IMR-90 (cell line): ENCODE results near the gene UBP1. TPM values are rescaled to one million over a fixed set of nuclear protein-coding genes. Genes with fewer than 3 reads are reported as not detected.

Source experiments
- ATAC-seq: fragments of 200-7000 bp; cut with Tn5 transposase; 2 replicates; pipeline ENCODE4 v1.9.1; 2020; ENCODE audit warnings: low read depth, mild to moderate bottlenecking, moderate library complexity
- BruUV-seq: library from RNA; stranded (reverse); fragments of 400-500 nt; replicated peaks from 2 replicates; lab custom pipeline; 2021; lab: Mats Ljungman, UMichigan
- CTCF ChIA-PET: fragments of 300-600 bp; formaldehyde crosslinking; extraction: SDS; loops from one replicate; lab custom pipeline; 2021; ENCODE audit warnings: antibody characterized with exemption; lab: Yijun Ruan, JAX
- POLR2A ChIA-PET: fragments of 300-600 bp; sonication (Branson Sonifier 250); formaldehyde crosslinking; loops from one replicate; lab custom pipeline; 2022; ENCODE audit warnings: antibody characterized with exemption; ENCODE audit not compliant: unreplicated experiment; lab: Charles Lee
- DNase-seq: peaks from one replicate; pipeline ENCODE4 v3.0.0; 2013
- H2AFZ ChIP-seq: replicated peaks from 2 replicates; pipeline ENCODE3; 2013; ENCODE audit warnings: low read length, mild to moderate bottlenecking; ENCODE audit not compliant: poor library complexity
- H2AK5ac ChIP-seq: 2 replicates; pipeline ENCODE4 v1.6.1; 2013; ENCODE audit warnings: low read depth, low read length, inconsistent platforms
- H2AK9ac ChIP-seq: replicated peaks from 2 replicates; pipeline ENCODE3; 2013; ENCODE audit warnings: mild to moderate bottlenecking, low read depth, low read length, moderate library complexity; ENCODE audit not compliant: poor library complexity
- H2BK120ac ChIP-seq: 2 replicates; pipeline ENCODE4 v1.6.1; 2013; ENCODE audit warnings: low read depth, low read length, inconsistent platforms
- H2BK15ac ChIP-seq: 3 replicates; pipeline ENCODE4 v1.6.1; 2013; ENCODE audit warnings: low read depth, low read length, inconsistent platforms
- H2BK20ac ChIP-seq: 2 replicates; pipeline ENCODE4 v1.6.1; 2013; ENCODE audit warnings: low read depth, mild to moderate bottlenecking, inconsistent platforms, low read length, moderate library complexity
- H2BK5ac ChIP-seq: 2 replicates; pipeline ENCODE4 v1.6.1; 2013; ENCODE audit warnings: mild to moderate bottlenecking, low read depth, low read length, inconsistent platforms; ENCODE audit not compliant: poor library complexity, severe bottlenecking
- H3K14ac ChIP-seq: replicated peaks from 2 replicates; pipeline ENCODE4 v1.6.1; 2013; ENCODE audit warnings: low read depth, low read length, inconsistent platforms
- H3K18ac ChIP-seq: 2 replicates; pipeline ENCODE4 v1.6.1; 2013; ENCODE audit warnings: low read depth, low read length, control low read depth
- H3K23ac ChIP-seq: 2 replicates; pipeline ENCODE4 v1.6.1; 2013; ENCODE audit warnings: low read depth, low read length, inconsistent platforms
- H3K27ac ChIP-seq: 2 replicates; pipeline ENCODE4 v1.5.1; 2013; ENCODE audit warnings: mild to moderate bottlenecking, control low read depth, low read length; ENCODE audit not compliant: insufficient read depth
- H3K27me3 ChIP-seq: 2 replicates; pipeline ENCODE4 v1.6.1; 2013; ENCODE audit warnings: low read length; ENCODE audit not compliant: control insufficient read depth, insufficient read depth
- H3K36me3 ChIP-seq: 2 replicates; pipeline ENCODE4 v1.6.1; 2013; ENCODE audit warnings: low read length, mixed read lengths; ENCODE audit not compliant: control insufficient read depth, insufficient read depth
- H3K4ac ChIP-seq: 2 replicates; pipeline ENCODE4 v1.6.1; 2013; ENCODE audit warnings: low read depth, low read length, inconsistent platforms
- H3K4me1 ChIP-seq: 2 replicates; pipeline ENCODE4 v1.6.1; 2013; ENCODE audit warnings: low read length, mixed read lengths; ENCODE audit not compliant: control insufficient read depth, insufficient read depth
- H3K4me2 ChIP-seq: 2 replicates; pipeline ENCODE4 v1.6.1; 2013; ENCODE audit warnings: low read depth, mild to moderate bottlenecking, control low read depth, low read length, moderate library complexity
- H3K4me3 ChIP-seq: 2 replicates; pipeline ENCODE4 v1.5.1; 2013; ENCODE audit warnings: low read depth, mild to moderate bottlenecking, control low read depth, low read length, moderate library complexity; ENCODE audit not compliant: insufficient read depth
- H3K56ac ChIP-seq: 2 replicates; pipeline ENCODE4 v1.6.1; 2013; ENCODE audit warnings: low read length, inconsistent platforms; ENCODE audit not compliant: insufficient read depth; ENCODE audit errors: extremely low read depth
- H3K79me1 ChIP-seq, 2 experiments: 2 replicates each; pipeline ENCODE4 v1.6.1; 2013; ENCODE audit warnings: low read length in 2 of 2, inconsistent platforms in 1 of 2, low read depth in 1 of 2
- H3K9ac ChIP-seq: 2 replicates; pipeline ENCODE4 v1.6.1; 2013; ENCODE audit warnings: low read depth, low read length, control low read depth
- H3K9me1 ChIP-seq: 2 replicates; pipeline ENCODE4 v1.6.1; 2013; ENCODE audit warnings: low read length, inconsistent platforms; ENCODE audit not compliant: insufficient read depth
- H3K9me3 ChIP-seq: 2 replicates; pipeline ENCODE4 v1.6.1; 2013; ENCODE audit warnings: low read length; ENCODE audit not compliant: control insufficient read depth, insufficient read depth
- H4K20me1 ChIP-seq: 2 replicates; pipeline ENCODE4 v1.6.1; 2013; ENCODE audit warnings: low read length, inconsistent platforms; ENCODE audit not compliant: insufficient read depth
- H4K5ac ChIP-seq: 2 replicates; pipeline ENCODE4 v1.6.1; 2013; ENCODE audit warnings: mild to moderate bottlenecking, low read depth, low read length, control low read depth
- H4K8ac ChIP-seq, 2 experiments: 2 replicates each; pipeline ENCODE4 v1.6.1; 2013; ENCODE audit warnings: low read depth in 2 of 2, low read length in 2 of 2, control low read depth in 1 of 2, inconsistent platforms in 1 of 2
- H4K91ac ChIP-seq: 2 replicates; pipeline ENCODE4 v1.6.1; 2013; ENCODE audit warnings: low read depth, low read length, inconsistent platforms; ENCODE audit not compliant: insufficient read depth
- CHD1 ChIP-seq: IDR thresholded peaks from 2 replicates; pipeline ENCODE4 v1.6.1; 2012; ENCODE audit warnings: low read depth, low read length, improper control_type of control experiment
- MAFK ChIP-seq: IDR thresholded peaks from 2 replicates; pipeline ENCODE4 v1.6.1; 2012; ENCODE audit warnings: low read depth, low read length, improper control_type of control experiment
- MXI1 ChIP-seq: IDR thresholded peaks from 2 replicates; pipeline ENCODE4 v1.6.1; 2012; ENCODE audit warnings: low read depth, mild to moderate bottlenecking, low read length, moderate library complexity, borderline replicate concordance
- NFE2L2 ChIP-seq: fragments of 150-350 bp; IDR thresholded peaks from 2 replicates; pipeline ENCODE4 v1.6.1; 2016; ENCODE audit warnings: low read depth, mild to moderate bottlenecking, low read length
- POLR2A ChIP-seq: IDR thresholded peaks from 2 replicates; pipeline ENCODE4 v1.6.1; 2012; ENCODE audit warnings: mild to moderate bottlenecking, low read depth, low read length
- RAD21 ChIP-seq: IDR thresholded peaks from 2 replicates; pipeline ENCODE4 v1.6.1; 2012; ENCODE audit warnings: low read length, improper control_type of control experiment
- RCOR1 ChIP-seq: IDR thresholded peaks from 2 replicates; pipeline ENCODE4 v1.6.1; 2012; ENCODE audit warnings: mild to moderate bottlenecking, low read length, improper control_type of control experiment; ENCODE audit not compliant: insufficient replicate concordance
- USF2 ChIP-seq: fragments of 150-350 bp; IDR thresholded peaks from 2 replicates; pipeline ENCODE4 v1.6.1; 2017; ENCODE audit warnings: mild to moderate bottlenecking, antibody characterized with exemption, low read length, low read depth
- WGBS, 2 experiments: methylation state at CpG; one replicate each; pipeline versions ENCODE4 v1.1.5 to v1.1.7; 2013; ENCODE audit warnings: missing lambda C conversion rate in 2 of 2; ENCODE audit not compliant: insufficient read length in 1 of 2; ENCODE audit errors: extremely low coverage in 2 of 2; 5-methylcytosine and 5-hydroxymethylcytosine counted together
- dilution Hi-C: fragments of 300-500 bp; cut with HindIII; formaldehyde crosslinking; loops from one replicate; pipeline ENCODE4 v1.14.3; 2018; ENCODE audit warnings: low sequenced_read_pairs; ENCODE audit not compliant: unreplicated experiment
- in situ Hi-C: fragments of 300-500 bp; cut with MboI; formaldehyde crosslinking; loops from 3 replicates; pipeline ENCODE4 v1.14.3; 2019; ENCODE audit warnings: low sequenced_read_pairs, inconsistent platforms, mixed read lengths
- intact Hi-C: fragments of 100-400 bp; cut with micrococcal nuclease; formaldehyde crosslinking; loops from 2 replicates; pipeline ENCODE4 v1.10.0; 2022
- polyA plus RNA-seq, 3 experiments: library from polyadenylated mRNA; depleted of rRNA; stranded (reverse); fragments of >200 nt; gene quantifications; 2 replicates each; pipeline ENCODE4 v1.2.3, GENCODE V29; 2012; ENCODE audit warnings: low replicate concordance in 1 of 3
- total RNA-seq: library from RNA; depleted of rRNA; stranded (reverse); fragments of >200 nt; gene quantifications from 2 replicates; pipeline ENCODE4 v1.2.3, GENCODE V29; 2012

UBP1 gene
- total and polyA plus RNA-seq, 2 of the 4 experiments (the other 2 are of a cell fraction), result 56.3 to 73.8 TPM

DNA sequence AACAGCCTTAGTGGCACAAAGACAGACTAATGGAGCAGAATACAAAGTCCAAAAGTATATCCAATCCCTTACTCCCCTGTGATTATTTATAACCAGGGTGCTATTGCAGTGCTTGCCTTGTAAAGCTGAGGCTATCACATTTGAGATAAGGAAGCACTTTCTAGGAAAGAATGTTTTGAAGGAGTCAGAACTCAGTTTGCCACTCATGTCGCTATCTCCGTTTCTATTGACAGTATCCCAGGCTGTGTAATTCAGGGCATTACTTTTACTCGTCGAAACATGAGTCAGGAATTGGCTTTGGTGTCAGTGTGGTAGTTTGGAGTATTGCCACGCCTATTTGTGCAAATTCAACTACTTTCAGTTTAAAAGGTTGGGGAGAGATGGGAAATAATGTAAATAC lies 84.6 kb downstream of the UBP1 start:
- peak overlapping the region; percentile 46; the same call in 1 of the 2 replicates for H3K4me2 ChIP-seq
- H3K4me3 ChIP-seq, result no peak overlapping the region
- intact Hi-C loops (loop anchor here (5.0 kb wide), 1 partner anchor 38 kb away; no protein-coding TSS in a partner anchor), in situ Hi-C loops (loop anchor here (25.0 kb wide), 1 partner anchor 393 kb away; the partner anchor contains the start of gene CCR4), dilution Hi-C loops (no loop called here)
- no peak overlapping the region for H2BK15ac ChIP-seq
- H3K4ac ChIP-seq, result no peak overlapping the region
- no peak overlapping the region for H4K91ac ChIP-seq
- no peaks in the 10 kb centered on the region for H3K36me3 ChIP-seq
- no peak overlapping the region for H3K9ac ChIP-seq
- ATAC-seq (peak; percentile 38; the same call in 1 of the 2 replicates), DNase-seq (peak; percentile 61)
- no peak overlapping the region for H2AK5ac ChIP-seq
- no peak overlapping the region for H3K27ac ChIP-seq
- H3K4me1 ChIP-seq, result peaks cover 3% of the 10 kb centered on the region
- H4K5ac ChIP-seq, result no peak overlapping the region
- no CpG with 5 or more reads among the region's 5 CpGs for WGBS, 2 experiments
- H2AK9ac ChIP-seq, result no peak overlapping the region
- H3K56ac ChIP-seq, result no peak overlapping the region
- H3K79me1 ChIP-seq, result peaks cover 5 to 7% of the 10 kb centered on the region in 2 experiments; a peak in 3 of 4 replicates
- no peaks in the 10 kb centered on the region for H3K27me3 ChIP-seq
- H3K18ac ChIP-seq, result no peak overlapping the region
- no peak overlapping the region for H2BK120ac ChIP-seq
- H2AFZ ChIP-seq, result no peak overlapping the region
- no TSS peak for BruUV-seq
- H4K8ac ChIP-seq, result no peak overlapping the region
- no peak overlapping the region for H3K23ac ChIP-seq
- H4K20me1 ChIP-seq, result no peaks in the 10 kb centered on the region
- H2BK20ac ChIP-seq, result no peak overlapping the region
- H3K9me1 ChIP-seq, result peaks cover 4% of the 10 kb centered on the region; the same call in 1 of the 2 replicates
- no peak overlapping the region for H3K14ac ChIP-seq
- H3K9me3 ChIP-seq, result no peaks in the 10 kb centered on the region
- no peak overlapping the region for H2BK5ac ChIP-seq
- ChIA-PET CTCF (no interaction called here), POLR2A (no interaction called here)
- no peak for TF ChIP-seq RAD21
- TF ChIP-seq USF2, result no peak
- no peak for TF ChIP-seq CHD1
- no peak for TF ChIP-seq MAFK
- no peak for TF ChIP-seq MXI1
- TF ChIP-seq POLR2A, result no peak
- no peak for TF ChIP-seq NFE2L2
- no peak for TF ChIP-seq RCOR1
